ENCODE measurements around the gene ADARB2.
"Not testable (repeated sequence)": the region's sequence is repeated elsewhere in the genome, so short reads cannot be mapped to it uniquely, and the experiment has no call there.

The ADARB2 gene

DNA sequence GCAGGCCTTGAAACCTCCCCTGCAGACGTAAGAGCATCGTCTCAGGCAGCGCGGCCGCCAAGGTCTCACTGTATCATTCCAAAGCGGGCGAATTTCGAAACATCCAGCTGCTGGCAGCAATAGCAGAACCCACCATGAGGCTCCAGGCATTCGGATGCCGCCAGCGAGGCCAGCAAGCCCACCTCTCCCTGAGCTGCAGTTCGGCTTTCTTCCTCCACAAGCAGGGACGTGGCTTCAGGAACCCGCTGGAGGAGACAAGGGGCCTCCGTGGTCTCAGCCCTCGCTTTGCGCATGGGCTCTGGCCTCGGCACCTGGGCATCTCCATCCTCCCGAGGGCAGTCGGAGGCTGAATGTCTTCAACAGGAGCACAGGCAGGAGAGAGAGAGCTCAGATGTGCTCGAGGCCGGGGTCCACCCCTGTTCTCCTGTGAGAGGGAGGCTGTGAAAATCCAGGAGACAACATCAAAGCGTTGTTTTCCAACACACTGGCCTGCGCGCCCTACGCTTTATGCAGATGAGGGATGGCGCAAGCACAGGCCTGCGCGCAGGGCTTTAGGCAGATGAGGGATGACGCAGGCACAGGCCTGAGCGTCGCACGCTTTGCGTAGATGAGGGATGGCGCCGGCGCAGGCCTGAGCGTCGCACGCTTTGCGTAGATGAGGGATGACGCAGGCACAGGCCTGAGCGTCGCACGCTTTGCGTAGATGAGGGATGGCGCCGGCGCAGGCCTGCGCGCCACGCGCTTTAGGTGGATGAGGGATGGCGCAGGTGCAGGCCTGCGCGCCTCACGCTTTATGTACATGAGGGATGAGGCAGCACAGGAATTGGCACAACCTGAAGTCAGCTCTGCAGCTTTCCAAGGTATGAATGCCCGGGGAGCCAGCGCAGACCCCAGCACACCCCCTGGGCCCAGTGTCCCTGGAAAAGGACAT, 577.9 kb downstream of the ADARB2 start:
- DNase-seq (ENCODE audit: low read depth in 2 of 2) = no peak

DNA sequence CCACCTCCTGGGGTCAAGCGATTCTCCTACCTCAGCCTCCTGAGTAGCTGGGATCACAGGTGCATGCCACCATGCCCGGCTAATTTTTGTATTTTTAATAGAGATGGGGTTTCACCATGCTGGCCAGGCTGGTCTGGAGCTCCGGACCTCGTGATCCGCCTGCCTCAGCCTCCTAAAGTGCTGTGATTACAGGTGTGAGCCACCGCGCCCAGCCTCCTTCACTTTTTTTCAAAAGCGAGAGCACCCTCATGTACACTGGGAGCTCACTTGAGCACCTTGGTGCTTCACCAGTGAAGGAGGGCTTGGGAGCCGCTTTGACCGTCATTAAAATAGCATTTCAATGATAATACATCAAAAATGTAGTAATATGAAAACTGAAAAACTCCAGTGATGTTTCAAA, 578.8 kb downstream of the ADARB2 start:
- DNase-seq (ENCODE audit: low read depth in 2 of 2) = not testable (repeated sequence)

DNA sequence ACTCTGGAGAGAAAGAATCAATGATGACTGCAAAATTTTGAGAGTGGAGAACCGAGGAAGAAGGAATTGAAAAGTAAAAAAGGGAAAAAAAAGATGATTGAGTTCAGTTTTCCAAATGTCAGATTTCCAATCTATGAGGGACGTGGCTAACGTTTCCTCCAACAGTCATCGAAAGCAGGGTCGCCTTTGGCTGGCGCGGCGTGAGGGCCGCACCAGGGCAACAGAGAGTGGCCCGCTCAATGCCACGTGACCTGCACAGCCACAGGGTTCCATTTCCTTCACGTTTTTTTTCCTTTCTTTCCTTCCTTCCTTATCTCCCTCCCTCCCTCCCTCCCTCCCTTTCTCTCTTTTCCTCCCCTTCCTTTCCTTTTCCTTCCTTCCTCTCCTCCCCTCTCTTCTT, 579.3 kb downstream of the ADARB2 start:
- DNase-seq (ENCODE audit: low read depth in 2 of 2) = no peak

DNA sequence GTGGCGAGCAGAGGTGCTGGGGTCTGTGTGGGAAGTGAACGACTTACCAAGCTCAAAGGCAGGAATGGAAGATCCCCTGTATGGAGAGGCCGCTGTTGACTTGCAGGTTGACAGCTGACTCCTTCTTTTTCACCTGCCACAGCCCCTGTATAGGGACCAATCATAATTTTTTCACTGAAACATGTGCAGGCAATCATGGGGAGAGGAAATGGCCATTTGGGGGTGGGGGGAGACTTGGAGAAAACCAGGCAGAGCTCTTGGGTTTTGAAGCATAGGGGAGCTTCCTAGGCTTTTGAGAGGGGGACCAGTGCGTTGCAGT, 579.8 kb downstream of the ADARB2 start:
- no peak for DNase-seq (ENCODE audit: low read depth in 2 of 2)

DNA sequence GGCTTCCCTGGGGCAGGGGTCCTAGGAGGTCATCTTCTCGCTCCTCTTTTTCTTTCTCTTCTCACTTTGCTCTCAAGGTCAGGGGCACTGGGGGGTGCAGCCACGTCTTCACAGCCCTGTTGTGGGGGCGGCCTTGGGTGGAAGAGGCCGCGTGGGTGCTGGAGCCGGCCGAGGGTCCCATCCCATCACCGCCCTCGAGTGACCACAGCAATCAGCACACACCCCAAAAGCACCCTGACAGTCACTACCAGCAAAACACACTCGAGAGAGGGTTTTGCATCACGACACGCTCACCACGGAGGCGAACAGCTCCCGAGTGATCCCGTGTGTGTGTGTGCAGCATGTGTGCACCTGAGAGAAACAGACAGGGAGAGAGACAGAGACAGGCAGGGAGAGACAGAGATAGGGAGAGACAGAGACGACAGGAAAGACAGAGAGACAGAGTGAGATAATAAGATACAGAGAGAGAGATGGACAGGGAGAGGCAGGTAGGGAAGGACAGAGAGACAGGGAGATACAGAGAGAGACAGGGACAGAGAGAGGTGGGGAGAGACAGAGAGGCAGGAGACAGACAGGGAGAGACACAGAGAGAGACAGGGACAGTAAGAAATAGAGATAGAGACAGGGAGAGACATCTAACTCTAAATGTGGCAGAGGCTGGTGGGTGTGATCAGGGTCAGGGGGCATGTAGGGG, 580.3 kb downstream of the ADARB2 start:
- no peak for DNase-seq (ENCODE audit: low read depth in 2 of 2)

DNA sequence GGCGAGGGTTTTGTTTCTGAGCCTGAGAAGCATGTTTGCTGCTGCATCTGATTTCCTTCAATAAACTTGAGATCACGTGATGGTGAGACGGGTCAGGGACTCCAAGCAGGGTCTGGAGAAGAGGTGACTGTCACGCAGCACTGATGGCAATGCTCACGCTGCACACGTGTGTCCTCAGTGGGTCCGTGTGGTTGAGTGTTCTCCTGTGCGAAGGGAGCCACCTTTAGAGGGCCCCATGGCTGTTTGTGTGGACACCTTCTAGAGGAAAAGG, 580.8 kb downstream of the ADARB2 start:
- no peak for DNase-seq (ENCODE audit: low read depth in 2 of 2)

DNA sequence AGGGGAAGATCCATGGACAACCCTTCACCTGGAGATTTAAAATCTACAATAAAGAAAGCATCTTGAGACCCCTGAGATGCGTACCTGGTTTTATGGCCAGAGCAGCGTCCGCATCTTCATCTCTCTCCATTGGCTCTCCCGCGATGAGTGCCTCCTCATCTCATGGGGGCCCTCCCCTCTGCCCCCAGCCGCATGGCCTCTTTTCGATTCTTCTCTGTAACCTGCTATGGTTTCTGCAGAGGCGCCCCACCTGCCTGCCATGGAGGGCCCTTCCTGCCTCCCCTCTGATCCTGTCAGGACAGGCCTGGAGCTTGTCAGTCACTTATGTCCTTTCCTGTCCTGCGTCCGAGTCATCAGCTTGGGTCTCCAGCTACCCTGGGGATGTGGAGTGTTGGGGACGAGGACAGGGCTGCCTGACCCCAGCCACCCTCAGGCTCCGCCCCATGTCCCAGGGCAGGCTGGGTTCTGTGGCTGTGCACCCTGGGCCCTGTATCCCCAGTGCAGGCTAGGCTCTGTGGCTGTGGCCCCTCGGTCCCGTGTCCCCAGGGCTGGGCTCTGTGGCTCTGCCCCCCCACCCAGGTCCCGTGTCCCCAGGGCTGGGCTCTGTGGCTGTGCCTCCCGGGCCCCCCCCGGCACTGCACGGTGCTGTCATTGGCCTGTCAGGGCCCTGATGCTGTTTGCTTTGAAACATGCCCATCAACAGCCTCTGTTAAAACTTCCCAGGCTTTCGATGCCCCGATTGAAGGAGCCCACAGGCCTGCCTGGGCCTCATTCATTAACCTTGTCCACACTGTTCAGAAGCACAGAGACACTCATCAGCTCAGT, 581.3 kb downstream of the ADARB2 start:
- no peak for DNase-seq (ENCODE audit: low read depth in 2 of 2)

DNA sequence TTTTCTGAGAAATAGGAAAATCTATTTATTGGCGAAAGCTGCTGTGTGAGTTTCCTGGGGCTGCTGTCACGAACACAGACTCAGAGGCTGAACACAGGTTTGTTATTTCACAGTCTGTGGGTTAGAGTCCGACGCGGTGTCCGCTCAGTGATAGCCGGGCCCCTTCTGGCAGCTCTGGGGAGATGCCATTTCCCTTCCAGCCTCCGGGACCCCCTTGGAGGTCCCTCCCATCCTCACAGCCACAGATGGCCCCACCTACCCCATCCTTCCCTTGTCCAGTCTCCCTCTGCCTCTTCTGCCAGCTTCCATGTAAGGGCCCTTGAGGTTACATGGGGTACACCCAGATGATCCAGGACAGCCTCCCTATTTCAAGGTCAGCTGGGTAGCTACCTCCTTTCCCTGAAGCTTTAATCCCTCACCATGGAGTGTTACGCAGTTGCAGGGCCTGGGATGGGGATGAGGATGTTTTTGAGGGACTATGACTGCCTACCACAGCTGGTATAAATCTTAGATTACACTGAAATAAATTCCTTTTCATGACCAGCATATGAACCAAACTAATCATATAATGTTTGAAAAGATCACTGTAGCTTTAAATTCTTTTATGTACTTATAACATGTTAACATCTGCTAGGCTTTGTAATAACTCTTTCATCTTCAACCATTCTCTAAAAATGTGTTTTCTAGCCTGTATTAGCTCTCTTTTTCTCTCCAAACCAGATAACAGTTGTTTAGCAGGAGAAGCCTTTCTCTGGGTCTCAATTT, 582.6 kb downstream of the ADARB2 start:
- DNase-seq (ENCODE audit: low read depth in 2 of 2) = no peak

DNA sequence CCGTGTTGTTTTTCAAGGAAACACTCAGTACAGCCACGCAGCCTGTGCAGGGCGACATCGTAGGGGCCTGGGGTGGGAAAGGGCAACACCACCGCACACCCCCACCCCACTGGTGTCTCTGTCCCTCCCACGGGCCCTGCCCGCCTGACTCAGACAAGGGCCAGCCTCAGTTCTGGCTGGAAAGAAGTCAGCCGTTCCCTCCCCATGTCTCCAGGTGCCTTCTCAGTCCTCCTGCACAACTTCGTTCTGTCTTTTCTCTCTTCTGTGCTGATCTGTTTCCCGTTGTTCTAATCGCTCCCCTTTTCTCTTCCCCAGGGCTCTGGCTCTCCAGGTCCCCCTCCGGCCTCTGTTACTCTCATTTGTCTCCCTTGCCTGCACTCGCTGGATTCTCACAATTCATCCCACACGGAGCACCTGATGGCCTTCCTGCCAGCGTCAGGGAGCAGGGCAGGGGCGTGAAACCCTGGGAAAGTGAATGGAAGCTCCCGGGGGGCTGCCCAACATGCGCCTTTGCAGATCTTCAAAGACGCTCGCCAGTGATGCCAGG, 583.4 kb downstream of the ADARB2 start:
- DNase-seq (ENCODE audit: low read depth in 2 of 2) = no peak

DNA sequence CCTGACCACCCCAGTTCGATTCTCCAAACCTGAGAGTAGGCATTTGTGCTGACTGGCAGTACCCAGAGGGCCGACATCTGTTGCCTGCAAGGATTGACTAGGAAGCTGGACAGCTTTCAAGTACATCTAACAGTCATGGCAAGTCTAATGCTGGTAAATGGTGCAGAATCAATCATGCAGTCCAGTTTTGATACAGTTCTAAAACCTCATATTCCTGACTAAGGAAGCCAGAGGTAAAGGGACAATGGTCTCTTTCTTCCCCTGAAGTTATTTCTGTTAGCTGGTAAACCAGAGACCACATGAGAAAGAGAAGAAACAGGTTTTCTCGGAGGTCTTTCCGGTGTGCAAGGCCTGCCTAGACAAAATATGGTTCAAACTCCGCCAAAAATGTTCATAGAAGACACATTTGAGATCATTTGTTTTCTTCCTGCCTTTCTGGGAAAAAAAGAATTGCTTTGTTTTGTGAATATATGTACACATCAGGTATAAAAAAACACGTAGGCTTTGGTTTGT, 584.0 kb downstream of the ADARB2 start:
- no peak for DNase-seq (ENCODE audit: low read depth in 2 of 2)

DNA sequence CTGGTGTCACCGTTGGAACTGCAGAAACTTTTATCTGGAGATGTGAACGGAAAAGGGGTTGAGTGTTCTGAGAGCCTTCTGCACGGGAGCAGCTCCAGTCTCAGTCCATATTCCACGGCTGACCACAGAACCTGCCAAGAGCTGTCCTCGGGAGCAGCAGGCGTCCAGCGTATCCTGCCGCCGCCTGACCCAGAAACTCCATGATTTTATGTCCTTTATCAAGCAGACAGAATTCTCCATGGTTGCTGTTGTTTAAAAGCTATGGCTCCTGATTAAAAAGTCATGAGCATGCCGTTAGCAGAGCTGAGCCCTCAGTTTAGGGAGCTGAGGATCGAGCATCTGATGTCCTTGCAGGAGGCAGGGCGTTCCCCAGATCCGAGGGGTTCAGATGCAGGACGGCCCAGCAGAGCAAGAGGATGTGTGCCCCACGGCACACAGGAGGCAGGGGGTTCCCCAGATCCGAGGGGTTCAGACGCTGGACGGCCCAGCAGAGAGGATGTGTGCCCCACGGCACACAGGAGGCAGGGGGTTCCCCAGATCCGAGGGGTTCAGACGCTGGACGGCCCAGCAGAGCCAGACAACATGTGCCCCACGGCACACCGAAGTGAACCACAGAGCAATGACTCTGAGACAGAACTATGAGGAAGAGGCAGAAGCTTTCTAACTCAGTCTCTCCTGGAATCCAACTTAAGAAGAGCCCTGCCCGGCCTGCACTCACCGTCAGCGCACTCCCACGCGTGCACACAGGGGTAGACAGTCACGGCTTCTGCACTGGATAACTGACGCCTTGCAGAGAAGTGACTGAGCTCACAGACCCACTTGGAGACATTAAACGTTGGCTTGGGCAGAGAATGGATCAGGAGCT, 584.7 kb downstream of the ADARB2 start:
- DNase-seq (ENCODE audit: low read depth in 2 of 2) = no peak

DNA sequence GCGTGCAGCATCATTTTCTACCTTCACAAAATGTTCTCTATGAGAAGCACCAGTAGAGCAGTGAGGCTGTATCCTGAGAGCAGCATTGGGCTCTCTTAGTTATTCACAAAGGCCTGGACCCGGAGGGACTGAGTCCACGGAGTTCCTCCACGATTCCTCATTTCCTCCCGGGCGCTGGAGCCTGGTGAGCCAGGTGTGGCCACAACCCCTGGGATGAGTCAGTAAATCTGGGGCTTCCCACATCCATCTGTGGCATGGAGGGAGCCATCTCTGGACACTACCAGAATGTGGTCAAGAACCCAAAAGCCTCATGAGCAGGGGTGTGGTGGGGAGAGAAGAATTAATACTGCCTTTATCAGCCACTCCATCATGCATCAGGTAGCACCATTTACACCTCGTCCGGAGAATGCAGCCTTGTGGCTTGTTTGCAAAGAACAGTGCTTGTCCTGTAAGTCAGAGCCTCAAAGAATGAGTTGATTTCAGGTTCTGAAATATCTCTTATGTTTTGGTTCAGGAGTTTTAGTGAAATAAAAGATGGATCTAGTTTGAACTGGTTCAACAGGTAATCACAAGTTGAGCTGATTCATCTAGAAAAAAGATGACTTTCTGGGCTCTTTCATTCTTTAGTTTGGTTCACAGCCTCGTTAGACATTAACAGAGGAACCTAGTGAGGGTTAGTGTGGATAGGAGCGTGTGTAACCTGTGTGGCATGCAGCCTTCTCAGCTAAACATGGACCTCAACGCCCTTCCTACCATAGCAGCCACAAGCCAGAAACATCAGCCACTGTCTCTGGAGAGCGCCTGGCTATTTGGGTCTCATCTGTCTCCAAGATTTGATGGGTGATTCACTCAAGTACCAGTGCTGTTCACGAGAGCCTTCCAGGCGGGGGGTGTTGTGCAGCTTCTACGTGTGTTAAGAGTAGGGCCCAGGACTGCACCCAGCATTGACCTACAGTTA, 586.0 kb downstream of the ADARB2 start:
- no peak for DNase-seq (ENCODE audit: low read depth in 2 of 2)

DNA sequence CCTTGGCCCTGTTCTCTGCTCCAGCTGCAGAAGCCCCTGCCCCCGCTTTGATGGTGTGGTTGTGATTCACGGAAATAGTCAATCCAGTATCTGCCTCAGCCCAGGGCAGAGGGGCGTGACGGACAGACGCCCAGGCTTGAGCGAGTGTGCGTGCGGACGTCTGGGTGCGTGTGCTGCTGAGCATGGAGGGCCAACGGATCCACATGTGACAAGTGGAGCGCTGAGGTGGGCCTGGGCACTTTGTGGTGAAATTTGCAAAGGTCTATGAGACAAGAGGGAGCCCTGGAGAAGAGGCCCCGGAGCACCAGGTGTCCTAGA, 586.7 kb downstream of the ADARB2 start:
- no peak for DNase-seq (ENCODE audit: low read depth in 2 of 2)

DNA sequence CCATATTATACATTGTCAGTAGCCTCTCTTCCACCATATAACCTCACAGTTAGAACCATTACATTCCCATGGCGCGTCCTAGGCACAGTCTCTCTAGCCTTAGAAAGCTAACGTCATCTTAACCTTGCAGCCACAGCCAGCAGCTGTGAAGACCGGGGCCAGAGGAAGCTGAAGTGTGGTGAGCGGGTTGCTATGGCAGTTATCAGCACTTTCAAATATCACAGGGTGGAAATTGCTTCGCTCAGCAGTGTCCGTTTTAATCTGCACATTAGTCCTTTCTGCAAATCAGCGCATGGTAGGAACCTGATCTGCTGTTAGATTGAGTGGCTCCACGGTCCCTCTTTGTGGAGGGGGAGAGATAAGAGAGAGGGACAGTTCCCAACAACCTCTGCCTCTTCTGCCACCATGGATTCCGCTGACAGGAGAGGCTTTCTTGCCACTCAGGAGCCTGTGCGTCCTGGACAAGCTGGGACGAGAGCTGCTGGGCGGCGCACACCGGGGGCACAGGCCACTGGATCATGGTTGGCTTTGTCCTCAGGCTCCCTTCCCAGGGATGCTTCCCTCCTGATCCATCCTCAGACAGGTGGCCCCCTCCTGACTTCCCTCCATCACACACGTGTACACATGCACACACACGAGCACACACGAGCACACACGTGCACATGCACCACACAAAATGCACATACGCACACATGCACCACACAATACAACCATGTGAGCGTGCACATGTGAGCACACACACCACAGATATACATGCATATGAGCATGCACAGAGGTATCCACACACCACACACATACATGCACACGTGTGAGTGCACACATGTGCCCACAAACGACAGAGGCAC, 587.3 kb downstream of the ADARB2 start:
- DNase-seq (ENCODE audit: low read depth in 2 of 2) = no peak

DNA sequence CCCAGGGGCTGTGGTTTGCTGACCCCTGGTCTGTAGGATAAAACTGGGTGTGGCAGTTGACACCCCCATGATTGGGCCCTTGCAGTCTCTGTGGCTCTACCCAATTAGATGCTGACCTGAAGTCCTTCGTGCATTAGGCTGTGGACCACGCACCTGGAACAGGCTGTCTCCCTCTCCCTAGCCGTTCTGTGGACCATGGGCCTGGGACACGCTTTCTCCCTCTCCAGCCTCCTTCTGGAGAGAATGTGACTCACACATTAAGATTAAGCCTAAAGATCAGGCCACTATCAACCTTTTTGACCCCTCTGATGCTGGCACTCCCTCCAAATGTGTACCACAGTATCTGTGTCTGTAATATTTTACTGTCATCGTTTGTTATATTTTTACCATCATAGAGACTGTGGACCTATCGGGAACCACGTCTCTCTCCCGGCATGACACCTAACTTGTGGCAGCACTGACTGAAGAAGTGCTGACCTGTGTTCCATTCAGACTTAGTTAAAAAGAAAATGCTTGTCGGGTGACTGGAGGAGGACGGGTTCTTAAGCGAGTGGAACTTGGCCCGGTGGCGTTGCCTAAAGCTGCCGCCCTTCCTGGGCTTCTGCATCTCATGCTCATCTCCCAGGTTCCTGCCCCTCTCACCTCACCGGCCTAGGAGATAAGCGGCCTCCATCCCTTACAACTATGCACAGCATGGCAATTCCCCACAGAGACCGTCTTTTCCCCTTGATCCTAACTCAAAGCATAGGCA, 588.3 kb downstream of the ADARB2 start:
- DNase-seq (ENCODE audit: low read depth in 2 of 2) = no peak

DNA sequence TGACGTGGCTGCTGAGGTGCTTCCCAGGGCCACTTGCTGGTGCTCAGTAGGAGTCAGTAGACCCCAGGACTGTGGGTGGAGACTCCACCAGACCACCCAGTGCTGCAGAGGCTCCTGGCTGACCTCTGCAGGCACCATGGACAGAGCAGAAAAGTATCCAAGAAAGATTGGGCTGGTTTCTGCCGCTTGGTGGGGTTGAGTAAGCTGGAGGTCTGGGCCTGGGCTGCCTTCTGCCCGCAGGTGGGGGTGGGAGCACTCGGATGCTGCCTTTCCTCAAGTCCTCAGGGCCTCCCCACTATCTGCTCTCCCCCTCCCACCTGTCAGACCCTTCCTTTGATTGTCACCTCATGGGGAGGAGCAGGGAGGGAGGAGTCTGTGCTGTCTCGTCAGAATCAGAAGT, 589.5 kb downstream of the ADARB2 start:
- DNase-seq (ENCODE audit: low read depth in 2 of 2) = no peak

DNA sequence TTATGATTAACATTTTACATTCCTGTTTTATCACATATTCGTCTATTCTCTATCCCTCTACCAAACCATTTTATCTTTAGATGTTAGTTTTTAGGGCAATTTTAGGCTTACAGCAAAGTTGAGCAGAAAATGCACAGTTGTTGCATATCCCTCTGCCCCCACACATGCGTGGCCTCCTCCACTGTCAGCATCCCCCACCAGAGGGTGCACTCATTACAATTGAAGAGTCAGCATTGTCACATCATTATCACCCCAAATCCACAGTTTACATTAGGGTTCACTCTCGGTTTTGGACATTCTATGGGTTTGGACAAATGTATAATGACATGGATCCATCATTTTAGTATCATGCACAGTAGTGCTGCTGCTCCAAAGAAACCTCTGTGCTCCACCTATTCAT, 594.7 kb downstream of the ADARB2 start:
- DNase-seq (ENCODE audit: low read depth in 2 of 2) = no peak

DNA sequence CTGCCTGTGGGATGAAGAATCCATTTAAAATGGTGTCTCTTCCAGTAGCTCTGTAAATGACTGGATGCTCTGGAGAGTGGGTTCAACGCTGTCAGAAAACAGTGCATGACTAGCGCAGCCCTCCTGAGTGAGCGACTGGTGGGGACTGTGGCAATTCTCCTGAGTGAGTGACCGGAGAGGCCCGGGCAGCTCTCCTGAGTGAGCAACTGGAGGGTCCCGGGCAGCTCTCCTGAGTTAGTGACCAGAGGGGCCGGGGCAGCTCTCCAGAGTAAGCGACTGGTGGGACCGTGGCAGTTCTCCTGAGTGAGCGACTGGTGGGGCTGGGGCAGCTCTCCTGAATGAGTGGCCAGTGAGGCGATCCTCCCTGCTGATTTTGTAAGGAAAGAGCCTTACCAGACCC, 595.6 kb downstream of the ADARB2 start:
- no peak for DNase-seq (ENCODE audit: low read depth in 2 of 2)

All from stimulated activated CD8-positive, alpha-beta memory T cell treated with anti-CD3 and anti-CD28 coated beads, Interleukin-15, amount 100 ng/mL, for 48 hours (primary cell).